ENCODE data around the gene R3HCC1L.
A peak's percentile ranks its signal among the peaks of the same experiment; 100 is the strongest.

R3HCC1L gene

DNA sequence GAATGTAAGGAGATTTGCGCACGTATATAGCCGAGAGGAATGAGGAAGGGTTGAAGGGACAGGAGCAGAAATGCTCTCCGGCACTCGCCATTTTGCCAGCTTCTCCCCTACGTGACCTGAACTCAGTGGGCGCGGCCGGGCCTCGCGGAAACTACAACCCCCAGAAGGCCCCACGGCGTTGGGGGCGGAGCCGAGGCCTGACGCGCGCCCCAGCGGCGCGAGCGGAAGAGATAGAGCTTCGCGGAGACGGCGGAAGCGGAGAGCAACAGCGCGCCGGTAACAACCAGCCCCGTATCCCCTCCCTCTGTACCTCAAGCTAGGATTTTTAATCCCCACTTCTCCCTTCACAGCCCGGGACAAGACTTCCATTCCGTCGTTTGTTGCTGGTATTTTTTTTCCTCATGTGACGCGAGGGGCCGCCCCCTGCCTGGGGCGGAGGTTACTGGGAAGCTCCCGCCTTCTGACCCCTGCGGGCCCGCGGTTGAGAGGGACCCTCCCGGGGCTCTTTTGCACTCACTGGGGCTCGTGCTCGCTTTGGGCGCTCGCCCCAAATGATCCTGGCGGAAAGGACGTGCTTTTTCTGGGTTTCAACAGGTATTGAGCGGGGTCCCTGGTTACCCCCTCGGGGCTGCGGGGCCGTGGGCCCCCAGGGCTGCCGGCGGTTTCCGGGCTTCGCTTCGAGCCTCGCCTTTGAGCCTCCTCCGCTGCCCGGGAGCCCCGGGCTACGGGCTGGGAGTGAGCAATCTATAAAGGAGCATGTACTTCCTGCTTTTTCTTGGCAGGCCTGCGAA lies at the start of gene R3HCC1L:
TSS of gene R3HCC1L (plus strand) at position 227 of the 791 bp plus-strand sequence. CDS start 73,458 bp downstream, outside the sequence.
- Histone ChIP-seq H3F3A (ENCODE audit: low read depth) (peaks cover 6% of the 10 kb centered on the region; the same call in 1 of the 2 replicates), H4K20me1 (ENCODE audit: insufficient read depth, low read length, poor library complexity, severe bottlenecking) (peaks cover 26% of the 10 kb centered on the region), H3K4me1 (ENCODE audit: insufficient read depth, low read length, poor library complexity, severe bottlenecking) (peaks cover 32% of the 10 kb centered on the region), H2AFZ (ENCODE audit: low read length) (peak within 1 kb of the TSS; percentile 100), H3K4me3 (ENCODE audit: low read length, poor library complexity, severe bottlenecking) (peak within 1 kb of the TSS; percentile 88), H3K79me2 (ENCODE audit: insufficient read depth, low read length) (peaks cover 48% of the 10 kb centered on the region), H3K27me3 (ENCODE audit: insufficient read depth, low read length, poor library complexity, severe bottlenecking) (no peaks in the 10 kb centered on the region), H3K9me2 (replicated peaks; ENCODE audit: low read depth, low read length) (no peaks in the 10 kb centered on the region), H3K4me2 (ENCODE audit: low read depth, low read length, poor library complexity, severe bottlenecking) (peak within 1 kb of the TSS; percentile 80), H3K36me3 (ENCODE audit: insufficient read depth, low read length) (no peaks in the 10 kb centered on the region), H3K9ac (ENCODE audit: low read depth, low read length, poor library complexity, severe bottlenecking) (peak within 1 kb of the TSS; percentile 85), H3K9me3 (ENCODE audit: insufficient read depth, low read depth, low read length) (no peaks in the 10 kb centered on the region)
- TF ChIP-seq, protein P1, sequence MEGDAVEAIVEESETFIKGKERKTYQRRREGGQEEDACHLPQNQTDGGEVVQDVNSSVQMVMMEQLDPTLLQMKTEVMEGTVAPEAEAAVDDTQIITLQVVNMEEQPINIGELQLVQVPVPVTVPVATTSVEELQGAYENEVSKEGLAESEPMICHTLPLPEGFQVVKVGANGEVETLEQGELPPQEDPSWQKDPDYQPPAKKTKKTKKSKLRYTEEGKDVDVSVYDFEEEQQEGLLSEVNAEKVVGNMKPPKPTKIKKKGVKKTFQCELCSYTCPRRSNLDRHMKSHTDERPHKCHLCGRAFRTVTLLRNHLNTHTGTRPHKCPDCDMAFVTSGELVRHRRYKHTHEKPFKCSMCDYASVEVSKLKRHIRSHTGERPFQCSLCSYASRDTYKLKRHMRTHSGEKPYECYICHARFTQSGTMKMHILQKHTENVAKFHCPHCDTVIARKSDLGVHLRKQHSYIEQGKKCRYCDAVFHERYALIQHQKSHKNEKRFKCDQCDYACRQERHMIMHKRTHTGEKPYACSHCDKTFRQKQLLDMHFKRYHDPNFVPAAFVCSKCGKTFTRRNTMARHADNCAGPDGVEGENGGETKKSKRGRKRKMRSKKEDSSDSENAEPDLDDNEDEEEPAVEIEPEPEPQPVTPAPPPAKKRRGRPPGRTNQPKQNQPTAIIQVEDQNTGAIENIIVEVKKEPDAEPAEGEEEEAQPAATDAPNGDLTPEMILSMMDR (conservative IDR thresholded peaks at IDR 0.05; ENCODE audit: low read length), result no peak
- TF ChIP-seq EZH2phosphoT487 (IDR thresholded peaks at IDR 0.05; ENCODE audit: borderline replicate concordance), result no peak

DNA sequence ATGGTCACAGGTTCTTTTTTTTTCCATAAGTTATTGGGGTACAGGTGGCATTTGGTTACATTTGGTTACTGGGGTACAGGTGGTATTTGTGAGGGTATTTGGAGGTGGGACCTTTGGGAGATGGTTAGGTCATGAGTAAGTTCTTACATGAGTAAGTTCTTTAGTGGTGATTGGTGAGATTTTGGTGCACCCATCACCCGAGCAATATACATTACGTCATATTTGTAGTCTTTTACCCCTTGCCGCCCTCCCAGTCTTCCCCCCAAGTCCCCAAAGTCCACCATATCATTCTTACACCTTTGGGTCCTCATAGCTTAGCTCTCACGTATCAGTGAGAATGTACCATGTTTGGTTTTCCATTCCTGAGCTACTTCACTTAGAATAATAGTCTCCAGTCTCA lies 49.2 kb upstream of the R3HCC1L start:
- Histone ChIP-seq H3K9me3 (ENCODE audit: insufficient read depth, low read depth, low read length) (no peaks in the 10 kb centered on the region), H3K27me3 (ENCODE audit: insufficient read depth, low read length, poor library complexity, severe bottlenecking) (no peaks in the 10 kb centered on the region), H2AFZ (ENCODE audit: low read length) (no peak overlapping the region), H4K20me1 (ENCODE audit: insufficient read depth, low read length, poor library complexity, severe bottlenecking) (no peaks in the 10 kb centered on the region), H3K4me1 (ENCODE audit: insufficient read depth, low read length, poor library complexity, severe bottlenecking) (no peaks in the 10 kb centered on the region), H3K36me3 (ENCODE audit: insufficient read depth, low read length) (no peaks in the 10 kb centered on the region), H3K4me3 (ENCODE audit: low read length, poor library complexity, severe bottlenecking) (no peak overlapping the region), H3K9me2 (replicated peaks; ENCODE audit: low read depth, low read length) (no peaks in the 10 kb centered on the region), H3F3A (ENCODE audit: low read depth) (no peaks in the 10 kb centered on the region), H3K79me2 (ENCODE audit: insufficient read depth, low read length) (no peaks in the 10 kb centered on the region), H3K9ac (ENCODE audit: low read depth, low read length, poor library complexity, severe bottlenecking) (no peak overlapping the region), H3K4me2 (ENCODE audit: low read depth, low read length, poor library complexity, severe bottlenecking) (no peak overlapping the region)
- TF ChIP-seq, protein P1 (conservative IDR thresholded peaks at IDR 0.05; ENCODE audit: low read length), result no peak
- no peak for TF ChIP-seq EZH2phosphoT487 (IDR thresholded peaks at IDR 0.05; ENCODE audit: borderline replicate concordance)

DNA sequence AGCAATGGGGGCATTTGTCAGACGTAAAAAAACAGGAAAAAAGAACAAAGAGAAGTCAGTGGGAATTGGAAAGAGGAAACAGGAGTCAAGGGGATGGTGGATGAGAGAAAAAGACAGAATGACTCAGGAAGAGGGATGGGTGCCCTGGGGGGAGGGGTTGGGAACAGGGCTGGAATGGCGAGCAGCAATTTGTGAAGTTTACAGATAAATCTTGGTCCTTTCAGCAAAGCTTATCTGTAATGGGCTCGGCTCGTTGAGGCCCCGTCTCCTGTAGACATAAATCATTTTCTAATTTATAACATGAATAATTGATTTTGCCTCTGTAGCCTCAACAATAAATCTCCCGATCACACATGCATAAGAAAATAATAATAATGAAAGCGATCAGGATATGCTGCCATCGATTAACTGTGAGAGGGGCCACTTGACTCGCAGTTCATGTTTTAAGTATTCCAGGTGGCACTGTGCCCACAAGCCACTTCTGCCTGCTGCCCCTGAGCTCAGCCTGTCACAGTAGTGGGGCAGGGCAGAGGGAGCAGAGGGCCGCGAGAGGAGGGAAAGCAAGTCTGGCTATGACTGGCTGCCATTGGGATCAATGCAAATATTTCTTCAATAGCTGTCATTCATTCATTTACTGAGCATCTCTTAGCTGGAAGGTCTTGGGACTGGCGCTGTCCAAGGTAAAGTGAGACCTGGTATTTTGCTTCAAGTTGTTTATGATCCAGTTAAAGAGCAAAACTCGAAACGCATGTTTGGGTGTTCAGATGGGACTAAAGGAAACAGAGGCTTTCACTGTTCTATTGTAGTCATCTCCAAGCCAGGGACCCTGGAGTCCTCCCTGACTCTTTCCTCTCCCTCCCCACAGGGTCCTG lies 47.4 kb upstream of the R3HCC1L start:
- Histone ChIP-seq H3K9ac (ENCODE audit: low read depth, low read length, poor library complexity, severe bottlenecking) (no peak overlapping the region), H3K27me3 (ENCODE audit: insufficient read depth, low read length, poor library complexity, severe bottlenecking) (no peaks in the 10 kb centered on the region), H3K79me2 (ENCODE audit: insufficient read depth, low read length) (no peaks in the 10 kb centered on the region), H3K36me3 (ENCODE audit: insufficient read depth, low read length) (no peaks in the 10 kb centered on the region), H3F3A (ENCODE audit: low read depth) (no peaks in the 10 kb centered on the region), H2AFZ (ENCODE audit: low read length) (no peak overlapping the region), H3K4me3 (ENCODE audit: low read length, poor library complexity, severe bottlenecking) (no peak overlapping the region), H3K4me2 (ENCODE audit: low read depth, low read length, poor library complexity, severe bottlenecking) (no peak overlapping the region), H4K20me1 (ENCODE audit: insufficient read depth, low read length, poor library complexity, severe bottlenecking) (no peaks in the 10 kb centered on the region), H3K4me1 (ENCODE audit: insufficient read depth, low read length, poor library complexity, severe bottlenecking) (no peaks in the 10 kb centered on the region), H3K9me3 (ENCODE audit: insufficient read depth, low read depth, low read length) (no peaks in the 10 kb centered on the region), H3K9me2 (replicated peaks; ENCODE audit: low read depth, low read length) (no peaks in the 10 kb centered on the region)
- no peak for TF ChIP-seq EZH2phosphoT487 (IDR thresholded peaks at IDR 0.05; ENCODE audit: borderline replicate concordance)
- TF ChIP-seq, protein P1 (conservative IDR thresholded peaks at IDR 0.05; ENCODE audit: low read length), result no peak
